Cardiac fibroblast (primary cell): Measurements from ENCODE around the gene TTC28.

Experiments
- DNase-seq, 2 donors: peaks; one replicate each; pipeline versions ENCODE4 v3.0.0 to v3.0.0-alpha.2; 2010; ENCODE audit warnings: low read depth in 2 of 2
- H3K4me3 ChIP-seq, 2 donors: replicated peaks in 1 of 2; 1 replicate in 1 of 2; 2 replicates in 1 of 2; pipeline ENCODE4 v1.5.1; 2011; ENCODE audit warnings: low read depth in 2 of 2, low read length in 2 of 2, mild to moderate bottlenecking in 2 of 2, moderate library complexity in 1 of 2
- TF ChIP-seq, protein P1 (sequence below): IDR thresholded peaks from one replicate; pipeline ENCODE4 v1.5.1; 2011; ENCODE audit warnings: low read depth, mild to moderate bottlenecking, low read length, inconsistent platforms

Gene TTC28

DNA sequence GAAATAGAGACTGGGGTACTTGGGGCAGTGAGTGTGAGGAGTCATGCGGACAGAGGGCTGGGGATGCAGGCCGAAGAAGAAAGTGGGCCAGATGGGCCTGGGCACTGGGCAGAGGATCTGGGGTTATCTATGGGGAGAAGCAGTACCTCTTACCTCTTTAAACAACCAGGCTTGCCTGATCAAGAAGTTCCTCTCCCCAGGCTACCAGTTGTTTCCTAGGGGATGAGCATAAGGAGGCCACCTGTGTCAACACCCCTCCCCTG, 662.2 kb downstream of the TTC28 start:
- DNase-seq: no peak
- H3K4me3 ChIP-seq: no peak overlapping the region
- TF ChIP-seq, protein P1, sequence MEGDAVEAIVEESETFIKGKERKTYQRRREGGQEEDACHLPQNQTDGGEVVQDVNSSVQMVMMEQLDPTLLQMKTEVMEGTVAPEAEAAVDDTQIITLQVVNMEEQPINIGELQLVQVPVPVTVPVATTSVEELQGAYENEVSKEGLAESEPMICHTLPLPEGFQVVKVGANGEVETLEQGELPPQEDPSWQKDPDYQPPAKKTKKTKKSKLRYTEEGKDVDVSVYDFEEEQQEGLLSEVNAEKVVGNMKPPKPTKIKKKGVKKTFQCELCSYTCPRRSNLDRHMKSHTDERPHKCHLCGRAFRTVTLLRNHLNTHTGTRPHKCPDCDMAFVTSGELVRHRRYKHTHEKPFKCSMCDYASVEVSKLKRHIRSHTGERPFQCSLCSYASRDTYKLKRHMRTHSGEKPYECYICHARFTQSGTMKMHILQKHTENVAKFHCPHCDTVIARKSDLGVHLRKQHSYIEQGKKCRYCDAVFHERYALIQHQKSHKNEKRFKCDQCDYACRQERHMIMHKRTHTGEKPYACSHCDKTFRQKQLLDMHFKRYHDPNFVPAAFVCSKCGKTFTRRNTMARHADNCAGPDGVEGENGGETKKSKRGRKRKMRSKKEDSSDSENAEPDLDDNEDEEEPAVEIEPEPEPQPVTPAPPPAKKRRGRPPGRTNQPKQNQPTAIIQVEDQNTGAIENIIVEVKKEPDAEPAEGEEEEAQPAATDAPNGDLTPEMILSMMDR: no peak

DNA sequence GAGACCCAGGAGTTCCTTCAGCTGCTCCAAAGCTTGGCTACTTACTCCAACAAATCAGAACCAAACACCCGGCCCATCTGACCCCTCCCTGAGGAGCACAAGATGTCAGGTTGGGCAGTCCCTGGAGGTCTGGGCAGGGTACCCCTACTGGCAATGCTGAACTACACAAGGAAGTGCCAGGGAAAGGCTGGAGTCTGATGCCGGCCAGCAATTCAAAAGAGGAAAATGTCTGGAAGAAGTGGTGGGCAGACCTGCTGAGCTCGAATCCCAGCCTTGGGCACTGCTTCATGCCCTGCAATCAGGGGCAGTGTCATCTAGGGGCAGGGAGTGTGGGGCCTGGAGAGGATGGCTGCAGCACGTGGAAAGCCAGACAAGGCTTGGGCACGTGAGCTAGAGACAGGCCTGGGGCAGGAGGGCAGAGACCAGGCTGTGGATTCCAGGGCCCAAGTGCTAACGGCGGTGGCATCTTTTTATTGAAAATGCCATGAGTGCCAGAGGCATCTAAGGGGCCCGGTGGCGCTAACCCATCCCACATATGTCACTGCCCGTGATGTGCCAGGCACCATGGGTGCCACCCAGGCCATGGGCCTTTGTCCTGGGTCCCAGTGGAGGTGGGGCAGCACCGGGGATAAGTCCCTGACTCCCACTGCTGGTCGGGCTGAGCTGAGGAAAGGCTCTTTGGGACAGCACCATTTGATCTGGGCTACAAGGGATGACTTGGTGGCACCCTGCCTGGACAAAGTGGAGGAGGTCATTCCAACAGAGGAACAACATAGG, 662.7 kb downstream of the TTC28 start:
- TF ChIP-seq, protein P1: no peak
- no peak overlapping the region for H3K4me3 ChIP-seq
- no peak for DNase-seq

DNA sequence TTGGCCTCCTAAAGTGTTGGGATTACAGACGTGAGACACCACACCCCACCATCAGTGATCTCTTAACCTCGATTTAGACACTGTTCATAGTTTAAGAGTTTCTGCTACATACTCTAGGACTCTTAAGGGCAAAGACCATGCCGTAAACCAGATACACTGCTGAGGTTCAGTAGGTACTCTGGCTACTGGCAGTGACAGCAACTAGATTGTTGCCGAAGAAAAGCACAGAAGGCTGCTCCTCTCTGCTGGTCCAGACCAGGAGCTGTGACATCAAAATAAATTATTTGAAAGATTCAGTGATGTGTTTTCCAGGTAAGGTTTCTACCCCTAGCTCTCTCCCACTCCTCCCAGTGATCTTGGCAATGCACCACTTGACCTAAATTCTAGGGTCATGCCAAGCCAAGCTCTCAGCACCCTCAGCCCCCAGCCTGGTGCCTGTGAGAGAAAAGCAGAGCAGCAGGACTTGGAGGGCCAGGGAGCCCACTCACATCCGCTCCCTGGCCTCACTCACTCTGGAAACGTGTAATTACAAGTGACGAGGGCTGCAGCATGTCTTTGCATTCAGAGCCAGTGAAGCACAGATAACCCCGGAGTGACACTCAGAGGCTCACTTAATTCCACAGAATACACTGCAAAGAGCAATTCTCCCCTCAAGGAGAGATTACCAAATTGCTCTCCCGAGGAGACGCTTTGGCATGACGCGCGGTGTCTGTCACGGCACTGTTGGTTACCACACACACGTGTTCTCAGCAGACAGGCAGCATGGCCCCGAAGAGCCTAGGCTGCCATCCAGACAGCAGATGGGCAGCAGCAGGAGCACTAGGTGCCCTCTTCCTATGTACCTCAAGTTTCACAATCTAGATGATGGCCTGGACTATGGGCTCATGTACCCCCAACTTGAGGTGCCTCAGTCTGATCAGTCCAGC, 663.7 kb downstream of the TTC28 start:
- no peak overlapping the region for H3K4me3 ChIP-seq
- DNase-seq: peak in 1 of 2 donors; percentile 17
- TF ChIP-seq, protein P1: no peak

DNA sequence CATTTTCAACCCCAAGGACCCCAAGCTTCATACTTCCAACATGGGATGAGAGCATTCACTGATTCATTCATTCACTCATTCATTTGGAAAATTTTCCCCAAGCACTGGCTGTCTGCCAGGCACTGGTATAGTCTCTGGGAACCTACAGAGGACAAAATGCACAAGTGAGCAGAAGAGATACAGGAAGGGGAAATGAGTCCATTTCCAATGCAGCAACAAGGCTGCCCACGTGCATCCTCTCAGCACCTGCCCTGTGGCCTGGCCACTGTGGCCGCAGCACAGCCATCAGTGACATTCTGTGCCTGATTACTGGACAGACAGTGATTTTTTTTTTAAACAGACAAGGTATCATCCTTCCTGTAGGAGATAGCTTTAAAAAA, 664.6 kb downstream of the TTC28 start:
- peak in 1 of 2 donors; percentile 10 for DNase-seq
- TF ChIP-seq, protein P1: no peak
- no peak overlapping the region for H3K4me3 ChIP-seq

DNA sequence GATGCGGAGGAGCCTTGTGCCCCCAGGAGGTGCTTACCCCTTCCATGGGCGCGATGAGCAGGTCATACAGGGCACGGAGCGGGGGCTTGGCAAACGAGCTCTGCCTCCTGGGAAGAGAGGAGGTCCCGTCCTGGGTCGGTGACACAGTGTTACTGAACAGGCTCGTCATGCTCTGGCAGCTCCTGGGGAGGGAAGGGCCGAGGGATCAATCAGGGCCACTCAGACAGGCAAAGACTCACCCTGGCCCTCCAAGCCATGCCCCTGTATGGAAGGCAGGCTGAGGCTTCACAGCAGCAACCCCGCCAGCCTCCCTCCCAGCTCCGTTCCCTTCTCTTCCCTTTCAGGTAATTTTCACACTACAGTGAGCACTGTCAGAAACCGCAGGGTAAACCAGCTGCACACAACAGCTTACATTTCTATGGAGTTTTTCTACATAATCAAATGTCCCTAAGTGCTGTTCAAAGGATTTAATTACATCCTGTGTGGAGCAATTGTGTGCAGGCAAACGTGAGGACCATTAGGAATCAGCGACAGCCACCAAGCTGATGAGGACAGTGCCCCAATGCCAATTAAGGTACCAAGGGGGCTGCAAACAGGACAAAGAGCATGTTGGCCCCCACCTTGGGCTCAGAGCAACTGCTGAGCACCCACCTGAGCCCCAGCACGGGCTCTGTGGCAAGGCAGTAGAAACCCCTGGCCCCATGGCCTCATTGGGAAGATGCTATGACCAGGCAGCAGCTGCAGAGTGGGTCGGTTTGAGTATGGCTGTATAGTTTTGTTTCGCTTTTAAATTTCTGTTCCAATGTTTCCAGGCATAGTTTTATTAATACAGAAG, 665.2 kb downstream of the TTC28 start:
- no peak for DNase-seq
- TF ChIP-seq, protein P1: no peak
- no peak overlapping the region for H3K4me3 ChIP-seq

DNA sequence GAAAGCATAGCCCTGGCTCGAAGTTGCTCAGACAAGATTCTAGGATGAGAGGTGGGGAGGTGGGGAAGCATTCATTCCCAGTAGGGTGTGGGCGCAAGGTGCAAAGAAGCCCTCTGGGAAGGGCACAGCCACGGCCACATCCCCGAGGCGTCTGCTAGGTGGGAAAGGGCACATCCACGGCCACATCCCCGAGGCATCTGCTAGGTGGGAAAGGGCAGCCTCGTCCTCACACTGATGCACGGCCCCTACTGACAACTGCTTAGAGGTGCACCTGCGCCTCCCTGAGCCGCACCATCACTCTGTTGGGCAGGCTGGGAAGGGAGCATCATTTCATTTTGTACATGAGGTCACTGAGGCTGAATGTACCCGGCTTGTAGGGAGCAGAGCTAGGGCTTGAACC, 666.0 kb downstream of the TTC28 start:
- no peak for DNase-seq
- TF ChIP-seq, protein P1: no peak
- H3K4me3 ChIP-seq: no peak overlapping the region
